ENCODE measurements around the gene C1orf35. TPM values are rescaled to one million over a fixed set of nuclear protein-coding genes. Genes with fewer than 3 reads are reported as not detected.

The C1orf35 gene
- total and polyA plus RNA-seq, 9 of the 15 experiments (the other 6 are each of a cell fraction or from before 2014, with no cell fraction given) = 3.2 to 48.7 (median 12.5) TPM

- TF ChIP-seq BRD9 (IDR thresholded peaks at IDR 0.05; ENCODE audit: low read depth, partially characterized antibody) (no peak), RFX5 (IDR thresholded peaks at IDR 0.05; ENCODE audit: low read depth, low read length) (peak; percentile 69; the same call in 1 of the 2 replicates), BCOR (IDR thresholded peaks at IDR 0.05) (peak; percentile 45; the same call in 1 of the 2 replicates), NFRKB (IDR thresholded peaks at IDR 0.05; ENCODE audit: low read depth) (no peak; the same call in 1 of the 2 replicates), IFI16 (CRISPR knock-in tag; IDR thresholded peaks at IDR 0.05) (no peak), XRCC4 (IDR thresholded peaks at IDR 0.05; ENCODE audit: extremely low read depth, insufficient read depth, insufficient read length) (no peak), USF1 (CRISPR knock-in tag; IDR thresholded peaks at IDR 0.05) (peak; percentile 64), PTBP1 (IDR thresholded peaks at IDR 0.05; ENCODE audit: low read depth, low read length) (0 out of 2 replicates have a peak, but pooled peaks have one; percentile 30), CREB3L1 (IDR thresholded peaks at IDR 0.05; ENCODE audit: borderline replicate concordance, low read depth) (peak; percentile 75), CBX8 (IDR thresholded peaks at IDR 0.05; ENCODE audit: borderline replicate concordance, extremely low read depth, low read depth, low read length, poor library complexity, severe bottlenecking) (no peak), ETS1 (conservative IDR thresholded peaks at IDR 0.05; ENCODE audit: control insufficient read depth, low read depth, low read length) (peak; percentile 50; the same call in 1 of the 2 replicates), KLF6 (CRISPR knock-in tag; IDR thresholded peaks at IDR 0.05; ENCODE audit: borderline replicate concordance) (peak; percentile 5; the same call in 1 of the 2 replicates)
- TF ChIP-seq, protein P1, sequence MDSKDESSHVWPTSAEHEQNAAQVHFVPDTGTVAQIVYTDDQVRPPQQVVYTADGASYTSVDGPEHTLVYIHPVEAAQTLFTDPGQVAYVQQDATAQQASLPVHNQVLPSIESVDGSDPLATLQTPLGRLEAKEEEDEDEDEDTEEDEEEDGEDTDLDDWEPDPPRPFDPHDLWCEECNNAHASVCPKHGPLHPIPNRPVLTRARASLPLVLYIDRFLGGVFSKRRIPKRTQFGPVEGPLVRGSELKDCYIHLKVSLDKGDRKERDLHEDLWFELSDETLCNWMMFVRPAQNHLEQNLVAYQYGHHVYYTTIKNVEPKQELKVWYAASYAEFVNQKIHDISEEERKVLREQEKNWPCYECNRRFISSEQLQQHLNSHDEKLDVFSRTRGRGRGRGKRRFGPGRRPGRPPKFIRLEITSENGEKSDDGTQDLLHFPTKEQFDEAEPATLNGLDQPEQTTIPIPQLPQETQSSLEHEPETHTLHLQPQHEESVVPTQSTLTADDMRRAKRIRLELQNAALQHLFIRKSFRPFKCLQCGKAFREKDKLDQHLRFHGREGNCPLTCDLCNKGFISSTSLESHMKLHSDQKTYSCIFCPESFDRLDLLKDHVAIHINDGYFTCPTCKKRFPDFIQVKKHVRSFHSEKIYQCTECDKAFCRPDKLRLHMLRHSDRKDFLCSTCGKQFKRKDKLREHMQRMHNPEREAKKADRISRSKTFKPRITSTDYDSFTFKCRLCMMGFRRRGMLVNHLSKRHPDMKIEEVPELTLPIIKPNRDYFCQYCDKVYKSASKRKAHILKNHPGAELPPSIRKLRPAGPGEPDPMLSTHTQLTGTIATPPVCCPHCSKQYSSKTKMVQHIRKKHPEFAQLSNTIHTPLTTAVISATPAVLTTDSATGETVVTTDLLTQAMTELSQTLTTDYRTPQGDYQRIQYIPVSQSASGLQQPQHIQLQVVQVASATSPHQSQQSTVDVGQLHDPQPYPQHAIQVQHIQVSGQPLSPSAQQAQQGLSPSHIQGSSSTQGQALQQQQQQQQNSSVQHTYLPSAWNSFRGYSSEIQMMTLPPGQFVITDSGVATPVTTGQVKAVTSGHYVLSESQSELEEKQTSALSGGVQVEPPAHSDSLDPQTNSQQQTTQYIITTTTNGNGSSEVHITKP (IDR thresholded peaks at IDR 0.05; ENCODE audit: partially characterized antibody) = peak; percentile 26
- TF ChIP-seq, protein P2, sequence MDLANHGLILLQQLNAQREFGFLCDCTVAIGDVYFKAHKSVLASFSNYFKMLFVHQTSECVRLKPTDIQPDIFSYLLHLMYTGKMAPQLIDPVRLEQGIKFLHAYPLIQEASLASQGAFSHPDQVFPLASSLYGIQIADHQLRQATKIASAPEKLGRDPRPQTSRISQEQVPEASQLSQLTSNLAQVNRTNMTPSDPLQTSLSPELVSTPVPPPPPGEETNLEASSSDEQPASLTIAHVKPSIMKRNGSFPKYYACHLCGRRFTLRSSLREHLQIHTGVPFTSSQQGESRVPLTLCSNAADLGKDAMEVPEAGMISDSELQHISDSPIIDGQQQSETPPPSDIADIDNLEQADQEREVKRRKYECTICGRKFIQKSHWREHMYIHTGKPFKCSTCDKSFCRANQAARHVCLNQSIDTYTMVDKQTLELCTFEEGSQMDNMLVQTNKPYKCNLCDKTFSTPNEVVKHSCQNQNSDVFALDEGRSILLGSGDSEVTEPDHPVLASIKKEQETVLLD (IDR thresholded peaks at IDR 0.05) = peak; percentile 24; the same call in 1 of the 2 replicates
- TF ChIP-seq, protein P3, sequence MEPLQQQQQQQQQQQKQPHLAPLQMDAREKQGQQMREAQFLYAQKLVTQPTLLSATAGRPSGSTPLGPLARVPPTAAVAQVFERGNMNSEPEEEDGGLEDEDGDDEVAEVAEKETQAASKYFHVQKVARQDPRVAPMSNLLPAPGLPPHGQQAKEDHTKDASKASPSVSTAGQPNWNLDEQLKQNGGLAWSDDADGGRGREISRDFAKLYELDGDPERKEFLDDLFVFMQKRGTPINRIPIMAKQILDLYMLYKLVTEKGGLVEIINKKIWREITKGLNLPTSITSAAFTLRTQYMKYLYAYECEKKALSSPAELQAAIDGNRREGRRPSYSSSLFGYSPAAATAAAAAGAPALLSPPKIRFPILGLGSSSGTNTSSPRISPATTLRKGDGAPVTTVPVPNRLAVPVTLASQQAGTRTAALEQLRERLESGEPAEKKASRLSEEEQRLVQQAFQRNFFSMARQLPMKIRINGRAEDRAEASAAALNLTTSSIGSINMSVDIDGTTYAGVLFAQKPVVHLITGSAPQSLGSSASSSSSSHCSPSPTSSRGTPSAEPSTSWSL (CRISPR knock-in tag; IDR thresholded peaks at IDR 0.05; ENCODE audit: borderline replicate concordance) = 0 out of 2 replicates have a peak, but pooled peaks have one; percentile 44
Measured at GRCh38 chr1:228109073-228109961, 6.2 kb upstream of the C1orf35 start, which contains the start of gene MRPL55 (continued).
